H1 (cell line): ENCODE measurements around the gene PCDH9. TPM values are rescaled to one million over a fixed set of nuclear protein-coding genes. Genes with fewer than 3 reads are reported as not detected.

ENCODE experiments used
- CTCF ChIA-PET: fragments of 300-600 bp; sonication (Branson Sonifier 250); formaldehyde crosslinking; loops from one replicate; lab custom pipeline; 2021; ENCODE audit not compliant: partially characterized antibody; lab: Charles Lee
- POLR2A ChIA-PET: fragments of 300-600 bp; sonication (Branson Sonifier 250); formaldehyde crosslinking; loops from one replicate; lab custom pipeline; 2021; ENCODE audit warnings: inconsistent platforms; ENCODE audit not compliant: partially characterized antibody; lab: Charles Lee
- DNase-seq, 2 experiments: peaks; one replicate each; pipeline versions ENCODE4 v3.0.0 to v3.0.0-alpha.2; 2010 to 2022; ENCODE audit warnings: low spot score in 2 of 2, low read depth in 1 of 2, mixed read lengths in 1 of 2
- FAIRE-seq: peaks from 2 replicates; lab custom pipeline; 2011; peaks lifted over from hg19 to GRCh38; lab: Jason Lieb, UNC
- H2AFZ ChIP-seq: 2 replicates; pipeline ENCODE4 v1.8.1; 2012; ENCODE audit warnings: low read length, inconsistent platforms
- H2AK5ac ChIP-seq: 2 replicates; pipeline ENCODE4 v1.6.1; 2013; ENCODE audit warnings: low read depth, low read length
- H2BK120ac ChIP-seq: replicated peaks from 2 replicates; pipeline ENCODE3; 2013; ENCODE audit warnings: low read depth, low read length, inconsistent platforms
- H2BK12ac ChIP-seq: 2 replicates; pipeline ENCODE4 v1.6.1; 2013; ENCODE audit warnings: low read depth, low read length
- H2BK15ac ChIP-seq: 2 replicates; pipeline ENCODE4 v1.6.1; 2013; ENCODE audit warnings: low read length
- H2BK20ac ChIP-seq: 2 replicates; pipeline ENCODE4 v1.6.1; 2013; ENCODE audit warnings: low read length
- H2BK5ac ChIP-seq: 2 replicates; pipeline ENCODE4 v1.6.1; 2013; ENCODE audit warnings: low read depth, low read length
- H3K14ac ChIP-seq: 2 replicates; pipeline ENCODE4 v1.6.1; 2013; ENCODE audit warnings: inconsistent platforms; ENCODE audit not compliant: insufficient read length
- H3K18ac ChIP-seq: 2 replicates; pipeline ENCODE4 v1.6.1; 2013; ENCODE audit warnings: low read length; ENCODE audit errors: extremely low read depth
- H3K23ac ChIP-seq: 2 replicates; pipeline ENCODE4 v1.6.1; 2013; ENCODE audit warnings: inconsistent platforms; ENCODE audit not compliant: insufficient read length
- H3K23me2 ChIP-seq: 2 replicates; pipeline ENCODE4 v1.6.1; 2013; ENCODE audit warnings: low read depth, low read length
- H3K27ac ChIP-seq: 2 replicates; pipeline ENCODE4 v1.6.1; 2011; ENCODE audit warnings: low read depth, low read length, inconsistent platforms
- H3K27me3 ChIP-seq, 4 experiments: replicated peaks in 1 of 4; 1 replicate in 1 of 4; 2 replicates in 3 of 4; pipeline versions ENCODE4 v1.6.1 to v1.8.1; 2011 to 2013; ENCODE audit warnings: low read length in 3 of 4, mild to moderate bottlenecking in 3 of 4, inconsistent platforms in 2 of 4, mixed read lengths in 2 of 4, moderate library complexity in 1 of 4; ENCODE audit not compliant: control insufficient read depth in 3 of 4, insufficient read depth in 3 of 4; ENCODE audit errors: extremely low read depth in 1 of 4
- H3K36me3 ChIP-seq, 4 experiments: 2 replicates each; pipeline versions ENCODE4 v1.6.1 to v1.8.1; 2011 to 2013; ENCODE audit warnings: mild to moderate bottlenecking in 4 of 4, low read length in 3 of 4, moderate library complexity in 2 of 4, control low read depth in 1 of 4, inconsistent platforms in 1 of 4; ENCODE audit not compliant: insufficient read depth in 4 of 4, control insufficient read depth in 2 of 4
- H3K4ac ChIP-seq: replicated peaks from 2 replicates; pipeline ENCODE3; 2013; ENCODE audit warnings: low read length, low read depth, mixed read lengths, inconsistent platforms; ENCODE audit not compliant: insufficient read length
- H3K4me1 ChIP-seq, 4 experiments: replicated peaks in 1 of 4; 1 replicate in 1 of 4; 2 replicates in 3 of 4; pipeline versions ENCODE4 v1.6.1 to v1.8.1; 2011 to 2013; ENCODE audit warnings: low read length in 3 of 4, inconsistent platforms in 2 of 4, mixed read lengths in 1 of 4; ENCODE audit not compliant: insufficient read depth in 4 of 4, control insufficient read depth in 3 of 4
- H3K4me2 ChIP-seq, 2 experiments: 2 replicates each; pipeline versions ENCODE4 v1.6.1 to v1.8.1; 2011 to 2013; ENCODE audit warnings: low read depth in 2 of 2, low read length in 2 of 2, control low read depth in 1 of 2, inconsistent platforms in 1 of 2, mild to moderate bottlenecking in 1 of 2; ENCODE audit not compliant: insufficient read depth in 1 of 2
- H3K4me3 ChIP-seq, 4 experiments: fragments of 200-600, 300-600 bp in 1 of 4; sonication (generic), shearing (Covaris generic), sonication (Bioruptor Twin) in 1 of 4; 2 replicates each; pipeline versions ENCODE4 v1.5.1 to v1.8.1; 2011 to 2016; ENCODE audit warnings: low read length in 4 of 4, low read depth in 3 of 4, control low read depth in 2 of 4, inconsistent platforms in 2 of 4, mild to moderate bottlenecking in 2 of 4, mixed read lengths in 1 of 4, moderate library complexity in 1 of 4; ENCODE audit not compliant: insufficient read depth in 2 of 4; ENCODE audit errors: extremely low read depth in 1 of 4
- H3K56ac ChIP-seq: replicated peaks from 2 replicates; pipeline ENCODE3; 2013; ENCODE audit warnings: low read depth, mild to moderate bottlenecking, mixed read lengths, low read length, inconsistent platforms; ENCODE audit not compliant: insufficient read length
- H3K79me1 ChIP-seq: 2 replicates; pipeline ENCODE4 v1.6.1; 2013; ENCODE audit warnings: low read depth, low read length, control low read depth
- H3K79me2 ChIP-seq, 2 experiments: 2 replicates each; pipeline versions ENCODE4 v1.6.1 to v1.8.1; 2012 to 2013; ENCODE audit warnings: low read length in 2 of 2, mild to moderate bottlenecking in 2 of 2, inconsistent platforms in 1 of 2; ENCODE audit not compliant: insufficient read depth in 2 of 2, control insufficient read depth in 1 of 2
- H3K9ac ChIP-seq, 4 experiments: replicated peaks in 1 of 4; 1 replicate in 1 of 4; 2 replicates in 3 of 4; pipeline versions ENCODE4 v1.6.1 to v1.8.1; 2011 to 2013; ENCODE audit warnings: low read depth in 3 of 4, low read length in 3 of 4, control low read depth in 2 of 4, mild to moderate bottlenecking in 2 of 4, moderate library complexity in 2 of 4, inconsistent platforms in 1 of 4; ENCODE audit errors: extremely low read depth in 1 of 4
- H3K9me3 ChIP-seq, 2 experiments: 2 replicates each; pipeline versions ENCODE4 v1.6.1 to v1.8.1; 2012 to 2013; ENCODE audit warnings: mild to moderate bottlenecking in 2 of 2, moderate library complexity in 2 of 2, control low read depth in 1 of 2, inconsistent platforms in 1 of 2, low read depth in 1 of 2, low read length in 1 of 2, mixed read lengths in 1 of 2; ENCODE audit not compliant: insufficient read depth in 2 of 2
- H4K20me1 ChIP-seq, 2 experiments: replicated peaks in 1 of 2; 2 replicates each; pipeline versions ENCODE3 to v1.8.1; 2011 to 2013; ENCODE audit warnings: inconsistent platforms in 2 of 2, low read length in 2 of 2, mild to moderate bottlenecking in 1 of 2; ENCODE audit not compliant: insufficient read depth in 2 of 2, control insufficient read depth in 1 of 2
- H4K5ac ChIP-seq: 2 replicates; pipeline ENCODE4 v1.6.1; 2013; ENCODE audit warnings: low read length, low read depth, mixed read lengths, inconsistent platforms; ENCODE audit not compliant: insufficient read length
- H4K8ac ChIP-seq: 2 replicates; pipeline ENCODE4 v1.8.0; 2013; ENCODE audit warnings: mild to moderate bottlenecking, moderate library complexity, low read length, inconsistent platforms; ENCODE audit not compliant: insufficient read depth; ENCODE audit errors: extremely low read depth
- H4K91ac ChIP-seq: replicated peaks from 2 replicates; pipeline ENCODE3; 2013; ENCODE audit warnings: low read length, mixed read lengths, inconsistent platforms; ENCODE audit not compliant: insufficient read length
- ASH2L ChIP-seq: fragments of 200-600, 300-600 bp; sonication (generic); IDR thresholded peaks from one replicate; pipeline ENCODE4 v1.7.1; 2017; ENCODE audit warnings: low read length
- CHD1 ChIP-seq: IDR thresholded peaks from 2 replicates; pipeline ENCODE4 v1.6.1; 2012; ENCODE audit warnings: low read depth, low read length, improper control_type of control experiment
- CHD2 ChIP-seq: IDR thresholded peaks from 2 replicates; pipeline ENCODE4 v1.6.1; 2012; ENCODE audit warnings: low read length, improper control_type of control experiment
- GTF2F1 ChIP-seq: IDR thresholded peaks from 2 replicates; pipeline ENCODE4 v1.6.1; 2012; ENCODE audit warnings: low read depth, low read length, improper control_type of control experiment, borderline replicate concordance
- HDAC6 ChIP-seq: IDR thresholded peaks from one replicate; pipeline ENCODE4 v1.7.1; 2012; ENCODE audit warnings: low read depth, mild to moderate bottlenecking, inconsistent platforms, low read length, moderate library complexity
- MAX ChIP-seq: IDR thresholded peaks from 2 replicates; pipeline ENCODE4 v1.6.1; 2012; ENCODE audit warnings: inconsistent platforms
- RBBP5 ChIP-seq: IDR thresholded peaks from 2 replicates; pipeline ENCODE4 v1.7.1; 2012; ENCODE audit warnings: low read depth, mild to moderate bottlenecking, inconsistent platforms, low read length, moderate library complexity, borderline replicate concordance
- RFX5 ChIP-seq: IDR thresholded peaks from 2 replicates; pipeline ENCODE4 v1.6.1; 2011; ENCODE audit warnings: low read depth, low read length, improper control_type of control experiment, borderline replicate concordance
- SP2 ChIP-seq: IDR thresholded peaks from 2 replicates; pipeline ENCODE4 v1.6.1; 2012; ENCODE audit warnings: mild to moderate bottlenecking, low read length, inconsistent platforms
- ZNF274 ChIP-seq: IDR thresholded peaks from 2 replicates; pipeline ENCODE4 v1.7.0; 2012; ENCODE audit warnings: low read length, borderline replicate concordance; ENCODE audit errors: extremely low read depth
- WGBS, 2 experiments: shearing (Covaris generic) in 1 of 2; methylation state at CpG; one replicate each; pipeline versions ENCODE4 v1.1.6 to v1.1.7; 2013 to 2015; ENCODE audit warnings: low lambda C conversion rate in 2 of 2, mixed read lengths in 2 of 2, inconsistent platforms in 1 of 2, low coverage in 1 of 2, missing lambda C conversion rate in 1 of 2; ENCODE audit not compliant: insufficient replicate concordance in 2 of 2, insufficient coverage in 1 of 2, insufficient read length in 1 of 2; ENCODE audit errors: extremely low coverage in 1 of 2, missing lambda C conversion rate in 1 of 2; 5-methylcytosine and 5-hydroxymethylcytosine counted together
- polyA plus RNA-seq, 7 experiments: library from polyadenylated mRNA; depleted of rRNA in 3 of 7; stranded (reverse) in 5 of 7; unstranded in 2 of 7; fragments of >200 nt in 5 of 7; fragments of 200-250 nt in 2 of 7; gene quantifications; 1 replicate in 5 of 7; 2 replicates in 1 of 7; 4 replicates in 1 of 7; pipeline versions ENCODE4 v1.2.1 to v1.2.3, GENCODE V29; 2011 to 2013; ENCODE audit warnings: missing spikeins in 2 of 7, mixed read lengths in 2 of 7
- total RNA-seq: library from RNA; stranded (reverse); fragmentation: NEBNext Ultra II Directional; extraction: Animal tissue kit (Norgen Biotek cat#: 25700); gene quantifications from 2 replicates; pipeline ENCODE4 v1.2.1, GENCODE V29; 2021
- TF ChIP-seq, protein P1 (sequence below), 3 experiments: IDR thresholded peaks; 1 replicate in 2 of 3; 2 replicates in 1 of 3; pipeline versions ENCODE4 v1.5.1 to v1.6.1; 2011; ENCODE audit warnings: low read length in 3 of 3, mild to moderate bottlenecking in 3 of 3, inconsistent platforms in 2 of 3, low read depth in 1 of 3, moderate library complexity in 1 of 3; ENCODE audit not compliant: insufficient read depth in 1 of 3; ENCODE audit errors: control extremely low read depth in 1 of 3
- TF ChIP-seq, protein P2 (sequence below): IDR thresholded peaks from 2 replicates; pipeline ENCODE4 v1.6.1; 2011; ENCODE audit warnings: low read depth, mild to moderate bottlenecking, low read length; ENCODE audit not compliant: insufficient read depth

PCDH9 gene
- total and polyA plus RNA-seq, 2 of the 8 experiments (the other 6 are each of a cell fraction or from before 2014, with no cell fraction given), result 0.12 to 0.60 TPM

DNA sequence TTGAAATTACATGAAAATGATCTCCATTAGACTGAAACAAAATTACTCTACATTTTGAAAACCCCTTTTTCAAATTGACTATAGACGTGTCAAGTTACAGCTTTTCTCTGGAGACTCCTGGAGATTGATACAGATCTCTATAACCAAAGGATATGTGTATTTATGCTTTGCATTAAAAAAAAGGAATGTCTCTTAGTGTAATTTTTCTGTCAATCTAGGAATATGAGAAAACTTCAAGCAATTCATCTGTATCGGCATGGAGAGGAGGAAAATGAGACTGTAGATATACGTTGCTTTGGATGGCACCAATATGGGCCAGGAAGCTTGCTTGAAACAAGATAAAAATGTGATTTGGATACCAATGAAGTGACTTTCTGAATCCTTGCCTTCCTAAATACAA lies 286.6 kb downstream of the PCDH9 start:
- H3K9me3 ChIP-seq, result no peaks in the 10 kb centered on the region
- no peak for FAIRE-seq
- CTCF ChIA-PET, result no interaction called here
- TF ChIP-seq HDAC6 (no peak), RBBP5 (no peak), CHD2 (no peak), GTF2F1 (no peak), CHD1 (no peak), MAX (no peak), ZNF274 (no peak), RFX5 (no peak), ASH2L (no peak), SP2 (no peak)
- TF ChIP-seq, protein P1, sequence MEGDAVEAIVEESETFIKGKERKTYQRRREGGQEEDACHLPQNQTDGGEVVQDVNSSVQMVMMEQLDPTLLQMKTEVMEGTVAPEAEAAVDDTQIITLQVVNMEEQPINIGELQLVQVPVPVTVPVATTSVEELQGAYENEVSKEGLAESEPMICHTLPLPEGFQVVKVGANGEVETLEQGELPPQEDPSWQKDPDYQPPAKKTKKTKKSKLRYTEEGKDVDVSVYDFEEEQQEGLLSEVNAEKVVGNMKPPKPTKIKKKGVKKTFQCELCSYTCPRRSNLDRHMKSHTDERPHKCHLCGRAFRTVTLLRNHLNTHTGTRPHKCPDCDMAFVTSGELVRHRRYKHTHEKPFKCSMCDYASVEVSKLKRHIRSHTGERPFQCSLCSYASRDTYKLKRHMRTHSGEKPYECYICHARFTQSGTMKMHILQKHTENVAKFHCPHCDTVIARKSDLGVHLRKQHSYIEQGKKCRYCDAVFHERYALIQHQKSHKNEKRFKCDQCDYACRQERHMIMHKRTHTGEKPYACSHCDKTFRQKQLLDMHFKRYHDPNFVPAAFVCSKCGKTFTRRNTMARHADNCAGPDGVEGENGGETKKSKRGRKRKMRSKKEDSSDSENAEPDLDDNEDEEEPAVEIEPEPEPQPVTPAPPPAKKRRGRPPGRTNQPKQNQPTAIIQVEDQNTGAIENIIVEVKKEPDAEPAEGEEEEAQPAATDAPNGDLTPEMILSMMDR (IDR thresholded peaks at IDR 0.05; ENCODE audit: control extremely low read depth in 1 of 3, insufficient read depth in 1 of 3, low read depth in 1 of 3, low read length in 3 of 3), result no peak
- TF ChIP-seq, protein P2, sequence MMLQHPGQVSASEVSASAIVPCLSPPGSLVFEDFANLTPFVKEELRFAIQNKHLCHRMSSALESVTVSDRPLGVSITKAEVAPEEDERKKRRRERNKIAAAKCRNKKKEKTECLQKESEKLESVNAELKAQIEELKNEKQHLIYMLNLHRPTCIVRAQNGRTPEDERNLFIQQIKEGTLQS, result no peak

More for the DNA sequence above, 286.6 kb downstream of the PCDH9 start:
- no peak overlapping the region for H3K27ac ChIP-seq
- H3K79me1 ChIP-seq, result no peaks in the 10 kb centered on the region
- no peak overlapping the region for H4K5ac ChIP-seq
- no peak overlapping the region for H3K18ac ChIP-seq
- H3K14ac ChIP-seq, result no peak overlapping the region
- H2BK20ac ChIP-seq, result no peak overlapping the region
- no peak overlapping the region for H3K23ac ChIP-seq
- WGBS, 2 experiments, result 88% methylated on average over 3 of the region's 3 CpGs; no CpG with 5 or more reads in 1 of the 2 experiments
- H3K36me3 ChIP-seq, result no peaks in the 10 kb centered on the region
- no peak overlapping the region for H2AK5ac ChIP-seq
- no peaks in the 10 kb centered on the region for H4K20me1 ChIP-seq
- H4K91ac ChIP-seq, result no peak overlapping the region
- no peak overlapping the region for H4K8ac ChIP-seq
- H3K56ac ChIP-seq, result no peak overlapping the region
- H2BK15ac ChIP-seq, result no peak overlapping the region
- no peaks in the 10 kb centered on the region for H3K79me2 ChIP-seq
- H3K9ac ChIP-seq, result no peak overlapping the region
- DNase-seq, result no peak
- H2AFZ ChIP-seq, result no peak overlapping the region
- H3K23me2 ChIP-seq, result no peaks in the 10 kb centered on the region
- no peak overlapping the region for H3K4ac ChIP-seq
- no peaks in the 10 kb centered on the region for H3K27me3 ChIP-seq
- H2BK12ac ChIP-seq, result no peak overlapping the region
- POLR2A ChIA-PET, result no interaction called here
- no peak overlapping the region for H2BK5ac ChIP-seq
- no peak overlapping the region for H3K4me3 ChIP-seq
- no peak overlapping the region for H3K4me2 ChIP-seq
- no peak overlapping the region for H2BK120ac ChIP-seq
- H3K4me1 ChIP-seq, result no peaks in the 10 kb centered on the region
